Measurements from ENCODE around the gene PCYT1B. TPM values are rescaled to one million over a fixed set of nuclear protein-coding genes. Genes with fewer than 3 reads are reported as not detected.

The PCYT1B gene
- total RNA-seq, 2 donors from 2014 or later = 11.3 to 16.0 TPM

- no peaks in the 10 kb centered on the region for H3K9me3 Mint-ChIP-seq
- H3K27me3 ChIP-seq (ENCODE audit: control insufficient read depth, insufficient read depth, low read length, poor library complexity, severe bottlenecking) = no peaks in the 10 kb centered on the region
- H3K4me1 ChIP-seq (ENCODE audit: control insufficient read depth, insufficient read depth, low read length) = no peaks in the 10 kb centered on the region
- H3K27me3 Mint-ChIP-seq (ENCODE audit: insufficient read depth) = no peaks in the 10 kb centered on the region
- no peak overlapping the region for H3K4me3 ChIP-seq (ENCODE audit: low read length)
- TF ChIP-seq CTCF (conservative IDR thresholded peaks at IDR 0.05) = no peak
- H3K27ac ChIP-seq (ENCODE audit: low read depth, low read length) = no peak overlapping the region
- H3K4me1 Mint-ChIP-seq = no peaks in the 10 kb centered on the region
- no peak overlapping the region for H3K27ac Mint-ChIP-seq
- H3K4me3 Mint-ChIP-seq = no peak overlapping the region
- no peaks in the 10 kb centered on the region for H3K9me3 ChIP-seq (ENCODE audit: control insufficient read depth, low read length)
- H3K9ac ChIP-seq (ENCODE audit: extremely low read depth, low read length, poor library complexity, severe bottlenecking) = no peak overlapping the region
- DNase-seq = no peak
- peaks cover 2% of the 10 kb centered on the region for H3K36me3 Mint-ChIP-seq (ENCODE audit: low read depth)
- H3K36me3 ChIP-seq (ENCODE audit: control insufficient read depth, insufficient read depth, low read length) = no peaks in the 10 kb centered on the region
- WGBS, 2 experiments (ENCODE audit: insufficient coverage in 1 of 2, insufficient read length in 1 of 2) = 98 to 100% methylated on average over 1 to 5 of the region's 5 CpGs
These were observed 57.0 kb downstream of the PCYT1B start for GRCh38 chrX:24590111-24590510.

DNA sequence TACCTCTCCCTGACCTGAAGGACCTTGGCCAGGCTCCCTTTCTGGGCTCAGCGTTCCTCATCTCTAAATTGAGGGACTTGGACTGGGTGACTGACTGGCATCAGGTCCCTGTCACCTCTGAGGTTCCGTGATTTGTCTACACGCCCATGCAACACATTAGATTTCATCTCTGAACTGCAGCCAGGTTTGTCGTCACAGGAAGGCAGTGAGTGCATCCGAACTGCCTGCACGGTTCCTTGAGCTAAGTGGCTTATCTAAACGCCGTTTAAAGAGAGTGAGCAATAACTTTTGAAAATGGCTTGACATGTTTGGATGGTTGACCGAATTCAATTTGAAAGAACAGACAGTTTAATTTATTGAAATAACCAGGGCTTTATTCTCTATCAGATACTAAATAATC, 70.1 kb downstream of the PCYT1B start:
- Histone ChIP-seq H3K27me3 (ENCODE audit: control insufficient read depth, insufficient read depth, low read length, poor library complexity, severe bottlenecking) (no peaks in the 10 kb centered on the region), H3K4me3 (ENCODE audit: low read length) (no peak overlapping the region), H3K27ac (ENCODE audit: low read depth, low read length) (no peak overlapping the region), H3K4me1 (ENCODE audit: control insufficient read depth, insufficient read depth, low read length) (no peaks in the 10 kb centered on the region), H3K9ac (ENCODE audit: extremely low read depth, low read length, poor library complexity, severe bottlenecking) (no peak overlapping the region), H3K36me3 (ENCODE audit: control insufficient read depth, insufficient read depth, low read length) (no peaks in the 10 kb centered on the region), H3K9me3 (ENCODE audit: control insufficient read depth, low read length) (no peaks in the 10 kb centered on the region)
- Mint-ChIP-seq H3K27ac (no peak overlapping the region), H3K4me1 (no peaks in the 10 kb centered on the region), H3K36me3 (ENCODE audit: low read depth) (peaks cover 8% of the 10 kb centered on the region), H3K9me3 (no peaks in the 10 kb centered on the region), H3K4me3 (no peak overlapping the region), H3K27me3 (ENCODE audit: insufficient read depth) (no peaks in the 10 kb centered on the region)
- no peak for TF ChIP-seq CTCF (conservative IDR thresholded peaks at IDR 0.05)
- 92 to 94% methylated on average over 5 to 9 of the region's 9 CpGs for WGBS, 2 experiments (ENCODE audit: insufficient coverage in 1 of 2, insufficient read length in 1 of 2)
- no peak for DNase-seq

- no peaks in the 10 kb centered on the region for H3K9me3 Mint-ChIP-seq
- H3K4me1 ChIP-seq (ENCODE audit: control insufficient read depth, insufficient read depth, low read length) = no peaks in the 10 kb centered on the region
- TF ChIP-seq CTCF (conservative IDR thresholded peaks at IDR 0.05) = no peak
- H3K4me1 Mint-ChIP-seq = no peaks in the 10 kb centered on the region
- peaks cover 10% of the 10 kb centered on the region for H3K36me3 Mint-ChIP-seq (ENCODE audit: low read depth)
- H3K4me3 Mint-ChIP-seq = no peak overlapping the region
- WGBS, 2 experiments (ENCODE audit: insufficient coverage in 1 of 2, insufficient read length in 1 of 2) = 88% methylated on average over 1 of the region's 1 CpG; no CpG with 5 or more reads in 1 of the 2 experiments
- H3K9me3 ChIP-seq (ENCODE audit: control insufficient read depth, low read length) = no peaks in the 10 kb centered on the region
- H3K27ac ChIP-seq (ENCODE audit: low read depth, low read length) = no peak overlapping the region
- no peaks in the 10 kb centered on the region for H3K27me3 ChIP-seq (ENCODE audit: control insufficient read depth, insufficient read depth, low read length, poor library complexity, severe bottlenecking)
- no peak overlapping the region for H3K4me3 ChIP-seq (ENCODE audit: low read length)
- no peak overlapping the region for H3K9ac ChIP-seq (ENCODE audit: extremely low read depth, low read length, poor library complexity, severe bottlenecking)
- DNase-seq = no peak
- H3K27ac Mint-ChIP-seq = no peak overlapping the region
- H3K27me3 Mint-ChIP-seq (ENCODE audit: insufficient read depth) = no peaks in the 10 kb centered on the region
- H3K36me3 ChIP-seq (ENCODE audit: control insufficient read depth, insufficient read depth, low read length) = no peaks in the 10 kb centered on the region
These were observed 71.7 kb downstream of the PCYT1B start for GRCh38 chrX:24575496-24575895.

Measured in endodermal cell (in vitro differentiated cells).